ENCODE data around the gene FAM13A. TPM values are rescaled to one million over a fixed set of nuclear protein-coding genes. Genes with fewer than 3 reads are reported as not detected.
"Not testable (repeated sequence)": the region's sequence is repeated elsewhere in the genome, so short reads cannot be mapped to it uniquely, and the experiment has no call there.

Gene FAM13A
- total RNA-seq, 4 donors from 2014 or later, result 72.3 to 105 (median 90.0) TPM

- Histone ChIP-seq H3K4me1 (no peaks in the 10 kb centered on the region), H3K4me3 (no peak overlapping the region), H3K36me3 (no peaks in the 10 kb centered on the region), H3K9me3 (no peaks in the 10 kb centered on the region), H3K27ac (no peak overlapping the region), H3K27me3 (no peaks in the 10 kb centered on the region)
- DNase-seq, result no peak
- TF ChIP-seq POLR2A (IDR thresholded peaks at IDR 0.05) (no peak), CTCF (IDR thresholded peaks at IDR 0.05) (no peak)
These were observed 198.2 kb downstream of the FAM13A start for GRCh38 chr4:88858752-88859151.

- Histone ChIP-seq H3K4me1 (no peaks in the 10 kb centered on the region), H3K27ac (no peak overlapping the region), H3K36me3 (no peaks in the 10 kb centered on the region), H3K9me3 (no peaks in the 10 kb centered on the region), H3K27me3 (no peaks in the 10 kb centered on the region), H3K4me3 (no peak overlapping the region)
- TF ChIP-seq POLR2A (IDR thresholded peaks at IDR 0.05), result no peak
- TF ChIP-seq CTCF (IDR thresholded peaks at IDR 0.05), result no peak
- no peak for DNase-seq
These were observed 199.4 kb downstream of the FAM13A start for GRCh38 chr4:88857588-88857987.

- Histone ChIP-seq H3K4me3 (no peak overlapping the region), H3K27ac (no peak overlapping the region), H3K9me3 (no peaks in the 10 kb centered on the region), H3K36me3 (no peaks in the 10 kb centered on the region), H3K4me1 (no peaks in the 10 kb centered on the region), H3K27me3 (no peaks in the 10 kb centered on the region)
- TF ChIP-seq POLR2A (IDR thresholded peaks at IDR 0.05), result no peak
- no peak for TF ChIP-seq CTCF (IDR thresholded peaks at IDR 0.05)
- DNase-seq, result no peak
These were observed 202.5 kb downstream of the FAM13A start for GRCh38 chr4:88854481-88854880.

- not testable (repeated sequence) for H3K27me3 ChIP-seq, H3K27ac ChIP-seq, H3K36me3 ChIP-seq, H3K9me3 ChIP-seq, H3K4me1 ChIP-seq, H3K4me3 ChIP-seq
- DNase-seq, result peak in 1 of 3 donors; percentile 54
These were observed 203.4 kb downstream of the FAM13A start for GRCh38 chr4:88853583-88853982.

- DNase-seq, result no peak
- Histone ChIP-seq H3K36me3 (no peaks in the 10 kb centered on the region), H3K4me3 (no peak overlapping the region), H3K4me1 (peaks cover 0 to 9% (median 0%) of the 10 kb centered on the region in 4 donors), H3K27ac (no peak overlapping the region), H3K9me3 (no peaks in the 10 kb centered on the region), H3K27me3 (no peaks in the 10 kb centered on the region)
- TF ChIP-seq CTCF (IDR thresholded peaks at IDR 0.05) (no peak), POLR2A (IDR thresholded peaks at IDR 0.05) (no peak)
These were observed 210.7 kb downstream of the FAM13A start for GRCh38 chr4:88846206-88846790.

GRCh38 chr4:88843067-88843685, 213.8 kb downstream of the FAM13A start:
- no peaks in the 10 kb centered on the region for H3K9me3 ChIP-seq
- H3K36me3 ChIP-seq, result no peaks in the 10 kb centered on the region
- H3K4me3 ChIP-seq, result peak overlapping the region in 1 of 4 donors; percentile 18
- H3K27me3 ChIP-seq, result no peaks in the 10 kb centered on the region
- TF ChIP-seq POLR2A (IDR thresholded peaks at IDR 0.05), result no peak
- TF ChIP-seq CTCF (IDR thresholded peaks at IDR 0.05), result no peak
- DNase-seq, result no peak
- H3K4me1 ChIP-seq, result peaks cover 0 to 9% (median 0%) of the 10 kb centered on the region in 4 donors
- H3K27ac ChIP-seq, result peak overlapping the region in 3 of 4 donors; percentile 28 to 46 (median 38)
